HL-60/S4 treated with retinoic acid at 250 ng/mL for 4 days and 3 days (cell line): ENCODE measurements around the gene TM4SF18.
"Not testable (repeated sequence)": the region's sequence is repeated elsewhere in the genome, so short reads cannot be mapped to it uniquely, and the experiment has no call there.

Source experiments
- in situ Hi-C: fragments of 300-500 bp; cut with MboI; formaldehyde crosslinking; loops from 2 replicates; pipeline ENCODE4 v1.7.0; 2022; ENCODE audit warnings: low sequenced_read_pairs

TM4SF18 gene

DNA sequence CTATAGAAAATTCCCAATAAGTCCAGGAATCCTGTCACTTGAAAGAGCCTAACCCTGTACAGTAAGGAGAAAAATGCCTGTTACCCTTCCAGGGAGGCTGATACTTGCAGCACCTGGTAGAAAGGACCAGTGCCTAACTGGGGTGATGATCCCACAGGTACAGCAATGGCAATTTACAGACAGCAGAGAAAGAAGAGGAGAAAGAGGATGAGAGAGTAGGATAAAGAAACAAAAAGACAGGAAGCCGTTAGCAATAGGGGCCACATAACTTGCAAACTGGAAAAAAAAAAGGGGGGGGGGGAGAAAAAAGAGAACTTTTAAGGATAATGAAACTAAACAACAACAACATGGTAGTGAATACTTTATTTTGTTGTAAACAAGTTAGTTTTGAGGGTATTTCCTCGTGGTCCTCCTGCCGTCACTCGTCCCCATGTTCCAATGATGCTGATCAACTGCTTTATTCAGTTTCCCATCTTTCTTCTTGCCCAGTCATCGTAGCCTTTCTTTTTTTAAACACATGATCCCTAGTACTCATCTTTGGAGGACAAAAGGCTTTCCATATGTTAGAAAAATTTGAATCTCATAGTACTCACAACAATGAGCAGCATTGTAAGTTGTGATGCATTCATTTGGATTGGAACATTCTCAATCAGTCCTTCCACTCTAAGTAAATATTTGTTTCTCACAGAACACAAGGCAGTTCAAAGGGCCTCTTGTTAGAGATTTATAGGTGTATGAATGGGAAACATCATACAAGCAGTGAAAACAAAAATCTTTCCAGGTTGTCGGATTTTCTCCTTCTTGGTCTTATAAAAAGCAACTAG, 35.5 kb upstream of the TM4SF18 start:
- in situ Hi-C loops: no loop called here

DNA sequence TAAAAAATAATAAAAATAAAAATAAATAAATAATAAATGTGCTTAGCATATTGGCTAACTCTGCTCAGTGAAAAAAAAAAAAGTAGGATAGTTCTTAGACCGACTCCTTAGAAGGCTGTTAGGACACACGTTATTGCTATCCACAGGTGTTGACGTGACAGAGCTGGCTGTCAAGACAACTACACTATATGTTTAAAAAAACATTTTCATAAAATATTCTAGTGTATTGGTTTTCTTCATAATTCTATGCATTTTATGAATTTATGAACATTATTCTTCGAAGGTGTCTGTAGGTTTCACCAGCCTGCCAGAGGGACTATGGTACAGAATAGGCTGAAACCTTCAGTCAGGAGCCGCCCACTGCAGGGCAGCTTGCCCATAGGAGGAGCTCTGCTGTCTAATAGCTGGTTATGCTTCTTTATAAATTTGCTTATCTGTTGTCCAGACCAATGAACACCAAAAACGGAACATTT, 34.8 kb upstream of the TM4SF18 start:
- in situ Hi-C loops: no loop called here

DNA sequence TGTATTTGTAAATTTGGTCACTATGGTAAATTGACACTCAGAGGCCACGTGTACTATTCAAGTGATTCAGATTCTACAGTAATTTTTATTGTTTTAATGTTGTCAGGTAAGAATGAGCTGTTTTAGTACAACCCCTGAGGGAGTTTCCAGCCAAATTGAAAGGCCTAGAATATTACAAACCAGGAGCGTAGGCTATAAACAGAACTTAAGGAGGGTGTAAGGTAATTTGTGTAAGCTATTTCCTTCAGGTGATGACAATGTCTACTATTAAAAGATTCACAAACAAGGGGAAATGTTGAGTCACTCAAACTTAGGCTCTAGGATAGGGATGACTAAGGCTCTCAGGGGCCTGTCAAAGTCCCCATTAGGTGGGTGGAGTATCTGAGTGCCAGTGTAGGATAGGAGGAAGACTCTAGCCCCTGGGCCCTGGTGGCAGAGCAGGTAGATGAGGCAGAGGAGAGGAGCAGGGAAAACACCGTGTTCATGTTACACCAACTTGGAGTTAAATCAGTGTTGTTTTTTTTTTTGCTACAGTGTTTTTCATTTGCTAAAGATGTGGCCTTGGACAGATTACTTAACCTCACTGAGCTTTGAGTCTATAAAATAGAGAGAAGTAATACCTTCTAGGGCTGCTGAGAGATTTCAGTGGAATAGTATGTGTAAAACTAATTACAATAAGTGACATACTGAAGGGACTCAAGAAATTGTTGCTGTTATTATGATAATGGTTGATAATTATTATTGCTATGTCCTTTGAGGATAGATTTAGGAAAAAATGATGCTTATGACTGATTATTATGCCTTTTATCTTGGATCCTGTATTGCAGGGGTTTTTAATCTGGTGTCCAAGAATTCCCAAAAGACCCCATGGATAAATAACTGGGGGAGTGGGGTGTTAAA, 33.8 kb upstream of the TM4SF18 start:
- in situ Hi-C loops: no loop called here

DNA sequence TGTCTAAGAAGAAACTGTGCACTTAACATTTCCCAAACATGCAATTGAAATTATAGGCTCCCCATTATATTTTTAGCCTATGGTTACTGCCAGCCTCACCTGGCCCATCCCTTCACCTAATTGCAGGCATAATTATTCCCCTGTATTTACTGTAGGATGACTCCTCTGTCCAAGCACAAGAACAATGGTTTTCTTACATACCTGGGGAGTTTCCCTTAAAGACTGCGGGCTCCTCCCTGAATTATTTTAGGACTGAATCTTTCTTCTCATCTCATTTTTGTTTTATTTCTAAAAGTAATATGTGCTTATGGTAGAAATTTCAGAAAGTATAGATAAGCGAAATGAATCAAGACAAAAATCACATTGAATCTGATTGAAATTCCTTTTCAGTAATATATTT, 32.6 kb upstream of the TM4SF18 start:
- in situ Hi-C loops: no loop called here

DNA sequence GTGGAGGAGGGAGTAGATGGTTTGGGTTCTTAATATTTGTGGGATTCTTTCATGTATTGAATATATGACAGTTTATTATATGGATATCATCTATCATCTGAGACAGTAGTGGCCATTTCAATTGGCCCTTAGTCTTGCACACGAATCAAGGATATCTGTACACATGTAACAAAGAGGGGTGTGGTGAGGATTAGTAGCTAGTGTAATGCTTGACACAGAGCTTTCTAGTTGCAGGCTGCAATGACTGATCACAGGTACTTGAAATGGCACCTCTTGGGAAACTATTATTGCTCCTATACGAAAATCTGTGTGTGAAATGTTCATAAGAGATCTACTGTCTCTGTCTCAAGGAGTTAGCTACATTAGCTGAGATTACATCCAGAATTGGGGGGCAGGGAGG, 31.2 kb upstream of the TM4SF18 start:
- in situ Hi-C loops: no loop called here

DNA sequence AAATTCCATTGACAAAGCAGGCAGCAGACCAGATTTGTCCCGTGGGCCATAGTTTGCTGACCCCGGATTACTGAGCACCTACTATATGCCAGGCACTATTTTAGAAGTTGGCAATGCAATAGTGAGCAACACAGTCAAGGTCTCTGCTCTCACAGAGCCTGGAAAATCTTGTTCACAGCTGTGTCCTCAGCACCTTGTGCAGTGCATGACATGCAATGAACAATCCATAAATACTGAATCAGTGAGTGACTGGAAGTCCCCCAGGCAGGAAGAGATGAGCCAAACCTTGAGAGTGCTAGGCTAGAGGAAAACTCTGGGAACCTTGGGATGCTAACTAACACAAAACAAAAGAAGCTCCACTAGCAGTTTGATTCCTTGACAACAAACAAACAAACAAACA, 29.6 kb upstream of the TM4SF18 start:
- in situ Hi-C loops: no loop called here

DNA sequence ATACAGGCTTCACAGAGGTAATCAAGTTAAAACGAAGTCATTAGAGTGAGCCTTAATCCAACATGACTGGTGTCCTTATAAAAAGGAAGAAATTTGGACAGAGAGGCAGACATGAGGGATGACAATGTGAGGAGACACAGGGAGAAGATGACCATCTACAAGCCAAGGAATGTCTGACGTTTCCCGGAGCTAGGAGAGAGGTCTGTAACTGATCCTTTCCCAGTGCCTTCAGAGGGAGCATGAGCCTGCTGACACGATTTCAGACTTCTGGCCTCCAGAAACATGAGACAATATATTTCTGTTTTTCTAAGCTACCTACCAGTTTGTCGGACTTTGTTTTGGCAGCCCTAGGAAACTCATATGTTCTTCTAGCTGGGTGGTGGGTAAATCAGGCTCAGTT, 28.9 kb upstream of the TM4SF18 start:
- in situ Hi-C loops: no loop called here

DNA sequence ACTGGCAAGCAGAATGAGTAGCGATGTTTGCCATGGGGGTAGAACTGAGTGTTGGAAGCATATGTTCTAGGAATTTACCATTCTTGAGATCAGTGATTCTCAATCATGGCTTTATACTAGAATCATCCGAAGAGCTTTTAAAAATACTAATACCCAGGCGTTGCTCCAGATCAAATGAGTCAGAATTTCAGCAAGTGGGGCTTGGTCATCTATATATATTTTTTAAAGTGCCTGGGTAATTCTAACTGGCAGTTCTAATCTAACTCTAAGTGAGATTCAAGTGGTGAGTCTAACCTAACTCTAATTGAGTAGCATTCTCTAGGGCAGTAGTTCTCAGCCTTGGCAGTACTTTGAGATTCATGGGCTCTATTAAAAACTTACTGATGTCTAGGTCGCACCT, 23.2 kb upstream of the TM4SF18 start:
- in situ Hi-C loops: no loop called here

DNA sequence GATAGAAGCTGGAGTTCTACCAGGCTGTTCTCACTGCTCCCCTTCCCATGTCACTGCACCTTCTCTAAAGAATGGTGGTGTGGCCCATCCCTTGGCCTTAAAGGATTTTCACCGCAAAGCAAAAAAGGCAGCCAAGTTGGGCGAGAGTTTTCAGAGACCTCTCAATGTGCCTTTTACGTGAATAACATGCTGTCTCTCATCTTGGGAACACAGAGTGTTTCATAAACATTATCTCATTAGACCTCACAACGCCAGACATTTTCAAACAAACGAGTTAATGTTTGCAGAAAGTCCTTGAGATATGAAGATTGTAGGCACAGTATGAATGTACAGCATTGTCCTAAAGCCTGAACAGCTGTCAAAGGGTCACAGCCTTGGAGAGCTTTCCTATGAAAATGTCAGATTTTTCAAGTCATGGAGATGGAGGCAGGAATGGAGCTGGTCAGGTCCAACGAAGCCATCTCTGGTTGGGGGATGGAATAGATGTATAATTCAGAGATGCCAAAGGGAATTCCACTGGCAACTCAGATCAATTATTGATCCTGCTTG, 22.7 kb upstream of the TM4SF18 start:
- in situ Hi-C loops: no loop called here

DNA sequence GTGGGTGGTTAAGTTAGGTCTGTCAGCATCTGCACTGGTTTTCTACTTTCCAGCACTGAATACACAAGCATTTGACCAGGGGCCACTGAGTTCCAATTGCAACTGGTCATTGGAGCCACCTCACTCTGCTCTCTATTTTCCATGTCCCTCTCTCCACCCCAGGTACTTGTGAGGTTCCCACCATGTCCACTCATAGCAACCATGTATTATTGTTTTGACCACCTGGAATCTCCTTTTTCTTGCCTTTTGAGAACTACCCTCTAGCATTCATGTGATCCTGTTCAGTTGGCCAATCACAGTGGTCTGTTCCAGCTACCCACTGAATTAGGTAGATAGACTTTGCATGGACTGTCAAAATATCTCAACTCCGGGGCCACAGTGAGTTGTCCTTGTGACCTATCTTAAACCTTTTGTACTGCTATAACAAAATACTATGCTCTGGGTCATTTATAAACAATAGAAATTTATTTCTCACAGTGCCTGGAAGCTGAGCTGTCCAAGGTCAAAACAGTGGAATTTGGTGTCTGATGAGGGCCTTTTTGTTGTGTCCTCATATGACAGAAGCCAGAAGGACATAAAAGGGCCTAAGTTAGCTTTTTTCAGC, 20.2 kb upstream of the TM4SF18 start:
- in situ Hi-C loops: no loop called here

DNA sequence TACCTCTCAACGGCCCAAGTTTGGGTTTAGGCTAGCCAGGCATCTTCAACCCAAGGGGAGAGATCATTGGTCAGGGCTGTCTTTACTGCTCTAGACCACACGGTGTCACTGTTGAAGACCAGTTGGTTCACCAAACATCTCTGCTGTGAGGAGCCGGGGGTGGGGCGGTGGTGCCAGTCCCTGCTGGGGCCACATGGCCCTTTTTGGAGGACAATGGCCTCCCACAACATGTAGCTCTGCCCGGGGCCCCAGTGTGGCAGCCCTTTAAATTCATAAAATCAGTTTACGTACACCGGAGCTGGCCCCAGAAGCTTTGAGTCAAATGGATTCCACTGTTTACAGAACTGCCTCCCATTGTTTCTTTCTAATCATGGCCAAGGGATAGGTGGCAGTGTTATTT, 19.1 kb upstream of the TM4SF18 start:
- in situ Hi-C loops: no loop called here

DNA sequence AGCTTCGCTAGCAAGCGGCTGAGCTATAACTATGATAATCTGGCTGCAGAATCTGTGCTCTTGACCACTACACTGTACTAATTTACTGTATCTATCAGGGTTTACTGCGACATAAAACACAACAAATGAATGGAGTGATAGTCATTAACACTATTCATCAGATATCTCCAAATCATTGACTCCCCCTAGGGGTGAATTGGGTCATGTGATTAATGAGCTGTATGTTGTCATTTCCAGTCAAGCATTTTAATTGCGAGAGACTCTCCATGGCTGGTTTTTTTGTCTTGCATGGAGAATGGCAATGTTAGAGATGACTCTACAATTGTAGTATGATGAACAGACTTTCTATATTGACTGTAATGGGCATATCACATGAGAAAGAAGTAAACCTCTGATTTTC, 10.5 kb upstream of the TM4SF18 start:
- in situ Hi-C loops: no loop called here

DNA sequence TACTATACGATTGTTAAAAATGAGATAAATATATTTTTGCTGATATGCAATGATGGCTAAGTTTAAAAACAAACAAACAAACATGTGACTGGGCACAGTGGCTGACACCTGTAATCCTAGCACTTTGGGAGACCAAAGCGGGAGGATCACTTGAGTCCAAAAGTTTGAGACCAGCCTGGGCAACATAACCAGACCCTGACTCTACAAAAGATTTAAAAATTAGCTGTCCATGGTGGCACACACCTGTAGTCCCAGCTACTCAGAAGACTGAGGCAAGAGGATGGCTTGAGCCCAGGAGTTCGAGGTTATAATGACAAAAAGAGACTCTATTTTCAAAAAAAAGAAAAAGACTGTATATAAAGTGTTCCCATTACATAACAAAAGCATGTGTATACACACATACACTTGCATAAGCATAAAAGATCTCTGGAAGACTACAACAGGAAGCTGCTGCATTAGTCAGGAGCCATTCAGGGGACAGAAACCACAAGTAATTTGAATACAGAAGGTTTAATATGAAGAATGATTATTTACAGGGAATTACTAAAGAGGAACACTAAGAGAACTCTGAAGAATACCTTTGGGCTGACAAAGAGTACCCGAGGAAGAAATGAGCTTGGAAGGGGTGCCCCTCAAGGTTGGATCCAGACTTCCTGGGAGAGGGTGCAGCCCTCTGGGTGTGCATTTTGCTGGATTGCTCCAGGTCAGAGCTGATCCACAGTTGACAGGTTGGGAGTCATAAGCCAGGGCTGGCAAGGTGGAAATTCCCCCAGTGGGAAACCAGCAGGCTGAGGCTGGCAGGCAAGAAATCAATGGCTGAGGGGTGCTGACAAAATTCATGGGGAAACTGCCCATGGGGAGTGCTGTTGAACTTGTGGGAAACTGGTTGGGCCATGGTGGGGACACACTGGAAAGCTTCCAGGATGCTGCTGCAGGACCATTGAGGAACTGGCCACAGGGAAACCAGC, 9.3 kb upstream of the TM4SF18 start:
- in situ Hi-C loops: no loop called here

DNA sequence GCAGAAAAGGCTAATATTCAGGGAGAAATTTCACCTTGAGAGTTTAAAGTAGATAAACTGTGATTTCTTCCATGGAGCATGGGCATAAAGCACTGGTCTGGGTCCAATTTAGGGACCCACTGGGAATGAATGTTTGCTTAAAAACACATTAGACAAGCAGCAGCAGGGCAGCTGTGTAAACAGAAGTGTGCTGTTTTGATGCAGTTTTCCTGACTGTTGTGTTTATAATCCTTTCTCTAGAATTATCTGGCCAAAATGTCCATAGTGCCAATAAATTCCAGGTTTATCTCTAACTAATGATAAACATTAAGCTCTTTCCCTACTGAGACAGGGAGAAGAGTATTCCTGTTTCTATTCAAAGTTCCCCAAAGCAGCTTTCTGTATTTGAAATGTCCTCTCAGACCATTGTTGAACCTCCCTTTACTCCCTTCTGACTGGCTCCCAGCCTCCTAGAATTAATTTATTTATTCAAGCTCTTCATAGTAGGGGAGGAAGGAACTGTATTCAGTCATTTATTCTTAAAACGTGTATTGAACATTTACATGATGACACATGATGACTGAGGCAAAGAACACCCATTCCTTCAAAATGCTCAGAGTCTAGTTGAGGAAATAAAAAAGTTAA, 7.0 kb upstream of the TM4SF18 start:
- in situ Hi-C loops: no loop called here

DNA sequence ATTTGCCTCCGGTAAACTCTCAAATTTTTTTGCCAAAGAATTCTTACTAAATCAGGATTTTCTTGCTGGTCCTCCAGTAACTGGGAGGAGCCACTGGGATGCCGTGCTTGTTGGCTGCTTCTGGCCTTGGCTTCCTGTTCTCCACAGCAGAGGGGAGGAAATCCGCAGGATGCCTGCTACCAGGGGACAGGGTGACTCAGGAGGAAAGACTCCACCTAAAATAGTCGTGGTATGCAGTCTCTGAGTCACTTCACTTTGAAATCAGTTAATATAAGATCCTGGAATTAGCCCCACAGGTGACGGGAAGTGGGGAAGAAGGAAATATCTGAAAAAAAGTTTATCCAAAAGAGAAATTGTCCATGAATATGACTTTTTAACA, 6.5 kb upstream of the TM4SF18 start:
- in situ Hi-C loops: no loop called here

DNA sequence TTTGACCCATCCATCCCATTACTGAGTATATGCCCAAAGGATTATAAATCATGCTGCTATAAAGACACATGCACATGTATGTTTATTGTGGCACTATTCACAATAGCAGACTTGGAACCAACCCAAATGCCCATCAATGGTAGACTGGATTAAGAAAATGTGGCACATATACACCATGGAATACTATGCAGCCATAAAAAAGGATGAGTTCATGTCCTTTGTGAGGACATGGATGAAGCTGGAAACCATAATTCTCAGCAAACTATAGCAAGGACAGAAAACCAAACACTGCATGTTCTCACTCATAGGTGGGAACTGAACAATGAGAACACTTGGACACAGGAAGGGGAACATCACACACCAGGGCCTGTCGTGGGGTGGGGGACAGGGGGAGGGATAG, 4.0 kb upstream of the TM4SF18 start:
- in situ Hi-C loops: not testable (repeated sequence)

DNA sequence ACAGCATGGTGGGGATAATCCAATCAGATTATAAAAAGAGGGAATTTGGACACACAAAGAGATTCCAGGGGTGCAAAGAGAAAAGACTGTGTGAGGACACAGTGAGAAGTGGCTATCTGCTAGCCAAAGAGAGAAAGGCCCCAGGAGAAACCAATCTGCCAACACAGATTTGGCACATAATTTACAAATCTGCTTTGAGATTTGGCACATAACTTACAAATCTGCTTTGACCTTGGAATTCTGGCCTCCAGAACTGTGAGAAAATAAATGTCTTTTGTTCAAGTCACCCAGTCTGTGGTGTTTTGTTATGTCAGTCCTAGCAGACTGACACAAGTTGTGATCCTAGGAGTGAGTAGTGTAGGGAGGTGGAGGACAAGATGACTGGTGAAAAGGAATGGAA, 3.5 kb upstream of the TM4SF18 start:
- in situ Hi-C loops: no loop called here

DNA sequence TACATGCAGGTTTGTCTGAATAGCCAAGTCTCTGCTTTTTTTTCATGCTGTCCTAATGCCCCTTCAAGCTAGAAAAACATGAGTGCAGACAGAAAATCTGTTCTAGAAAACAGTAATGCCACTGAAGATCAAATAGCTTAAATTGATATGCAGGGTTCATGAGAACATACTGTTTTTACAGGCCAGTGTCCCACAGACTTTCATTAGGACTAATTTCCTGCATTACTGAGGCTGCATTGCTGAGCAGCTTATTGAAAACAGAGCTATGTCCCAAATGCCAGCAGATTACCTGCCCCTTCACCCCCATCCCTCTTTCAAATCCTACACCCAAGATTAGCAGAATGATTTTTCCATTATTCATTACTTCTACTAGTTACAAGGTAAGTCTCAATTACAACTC, 665 bp downstream of the TM4SF18 start:
- in situ Hi-C loops: no loop called here

DNA sequence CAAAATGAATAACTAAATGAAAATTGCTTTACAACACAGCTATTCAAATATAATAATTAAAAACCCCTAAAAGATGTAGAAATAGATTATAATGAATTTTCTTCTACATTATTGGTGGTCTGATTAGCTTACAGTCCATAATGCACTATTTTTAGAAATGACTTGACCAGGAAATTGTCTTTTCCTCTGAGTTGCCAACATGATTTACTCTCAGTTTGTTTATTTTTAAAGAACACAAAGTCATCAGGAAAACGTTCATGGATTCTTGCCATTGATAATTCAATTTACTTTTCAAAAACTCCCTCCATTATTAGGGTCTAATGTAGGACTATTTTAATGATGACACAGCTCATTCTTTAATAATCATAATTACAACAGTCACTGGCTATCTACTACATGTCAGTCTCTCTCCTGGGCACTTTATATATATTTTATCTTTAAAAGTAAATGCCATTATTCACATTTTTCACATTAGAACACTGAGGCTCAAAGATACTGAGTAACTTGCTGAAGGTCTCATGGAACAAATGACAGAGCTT, 1.1 kb downstream of the TM4SF18 start:
- in situ Hi-C loops: no loop called here

DNA sequence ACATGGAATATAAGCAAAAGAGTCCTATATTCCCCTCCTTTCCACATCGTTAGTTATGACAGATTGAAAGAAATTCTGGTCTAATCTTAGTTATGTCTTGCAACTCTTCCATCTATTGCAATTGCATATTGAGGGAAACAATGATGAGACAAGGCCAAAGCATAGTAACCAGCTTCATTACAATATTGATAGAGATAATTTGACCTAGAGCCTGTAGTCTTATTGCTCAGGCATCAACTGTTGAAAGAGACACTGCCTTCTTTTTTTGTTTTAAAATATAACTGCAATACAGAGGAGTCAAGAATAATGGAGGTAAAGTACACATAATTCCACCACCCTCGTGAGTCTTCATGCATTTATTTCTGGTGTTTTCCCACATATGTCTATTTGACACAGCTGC, 2.0 kb downstream of the TM4SF18 start:
- in situ Hi-C loops: no loop called here
